ENCODE results near the gene VWA2.

VWA2 gene

DNA sequence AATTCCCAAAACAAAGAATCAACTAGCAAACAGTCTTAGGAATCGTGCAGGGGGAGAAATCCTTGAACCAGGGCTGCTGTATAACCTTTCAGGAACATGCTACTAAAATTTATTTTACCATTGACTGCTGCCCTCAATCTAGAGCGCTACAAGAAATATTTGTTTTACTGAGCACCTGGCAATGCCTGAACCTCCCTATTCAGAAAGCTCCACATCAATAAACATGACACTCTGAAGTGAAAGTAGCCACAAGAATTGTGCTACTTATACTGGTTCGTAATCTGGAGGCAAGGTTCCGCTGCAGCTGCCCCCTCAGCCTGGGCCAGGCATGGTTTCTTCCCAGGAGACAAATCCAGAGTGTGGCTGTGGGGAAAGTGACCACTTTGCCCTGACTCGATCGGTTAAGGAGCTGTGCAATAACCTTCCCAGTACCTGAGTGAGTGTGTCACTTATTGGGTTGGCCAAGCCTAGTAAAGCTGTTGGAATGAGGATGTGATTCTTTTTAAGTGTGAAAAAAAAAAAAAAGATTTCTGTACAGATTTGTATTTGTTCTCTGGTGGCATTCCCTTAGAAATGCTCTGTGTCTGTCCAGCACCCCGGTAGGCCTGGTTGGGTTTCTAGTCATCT is 7.7 kb downstream of the VWA2 start:
- DNase-seq (ENCODE audit: low read depth in 3 of 3), result no peak

DNA sequence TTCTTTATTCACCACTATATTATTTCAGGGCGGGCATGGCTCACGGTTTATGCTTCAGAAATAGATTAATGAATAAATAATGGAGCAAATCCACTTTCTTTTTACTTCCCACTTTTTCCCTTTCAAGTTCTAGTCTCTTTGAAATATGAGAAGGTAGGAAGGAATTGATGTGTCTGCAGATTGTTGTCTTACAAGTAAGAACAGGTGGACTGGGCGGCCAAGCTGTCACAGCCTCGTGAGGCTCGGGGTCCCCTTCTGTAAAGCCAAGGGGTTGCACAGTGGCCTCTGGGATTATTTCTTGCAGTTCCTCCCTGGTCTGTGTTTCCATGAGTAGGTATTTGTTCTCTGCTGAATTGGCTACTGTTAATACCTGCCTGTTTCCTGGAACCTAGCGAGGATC is 11.2 kb downstream of the VWA2 start:
- DNase-seq (ENCODE audit: low read depth in 3 of 3), result no peak

DNA sequence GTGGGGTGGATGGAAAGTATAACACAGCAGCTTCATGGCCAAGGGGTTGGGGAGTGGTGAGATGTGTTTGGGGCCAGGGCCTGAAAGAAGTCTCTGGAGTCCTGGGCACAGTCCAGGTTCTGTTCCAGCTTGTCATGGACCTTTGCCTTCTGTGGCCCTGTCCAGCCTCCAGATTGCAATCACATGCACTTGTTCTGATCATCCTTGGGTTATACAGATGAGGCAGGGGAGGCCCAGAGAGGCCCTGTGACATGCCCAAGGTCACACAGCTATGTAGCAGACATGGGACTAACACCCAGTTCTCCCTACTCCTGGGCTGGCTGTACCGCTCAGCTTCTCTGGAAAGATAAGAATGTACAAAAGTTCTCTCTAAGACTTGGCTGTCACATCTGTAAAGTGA is 11.7 kb downstream of the VWA2 start:
- no peak for DNase-seq (ENCODE audit: low read depth in 3 of 3)

DNA sequence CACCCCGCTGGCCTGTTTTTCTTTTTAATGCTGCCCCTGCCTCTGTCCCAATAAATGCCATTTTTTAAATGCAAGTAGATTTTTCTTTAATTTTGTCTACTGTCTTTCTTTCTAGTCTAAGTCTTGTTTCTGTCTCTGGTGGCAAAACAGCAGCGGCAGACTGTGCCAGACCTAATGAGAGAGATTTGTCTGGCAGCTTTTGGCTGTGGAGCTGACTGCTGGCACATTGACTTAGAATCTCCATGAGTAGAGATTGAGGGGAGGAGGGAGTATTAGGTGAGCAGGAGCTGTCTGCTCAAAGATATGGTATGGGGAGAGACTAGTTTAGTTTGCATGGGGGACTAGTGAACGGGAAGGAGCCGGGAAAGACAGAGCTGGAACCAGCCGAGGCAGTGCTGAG is 13.0 kb downstream of the VWA2 start:
- no peak for DNase-seq (ENCODE audit: low read depth in 3 of 3)

DNA sequence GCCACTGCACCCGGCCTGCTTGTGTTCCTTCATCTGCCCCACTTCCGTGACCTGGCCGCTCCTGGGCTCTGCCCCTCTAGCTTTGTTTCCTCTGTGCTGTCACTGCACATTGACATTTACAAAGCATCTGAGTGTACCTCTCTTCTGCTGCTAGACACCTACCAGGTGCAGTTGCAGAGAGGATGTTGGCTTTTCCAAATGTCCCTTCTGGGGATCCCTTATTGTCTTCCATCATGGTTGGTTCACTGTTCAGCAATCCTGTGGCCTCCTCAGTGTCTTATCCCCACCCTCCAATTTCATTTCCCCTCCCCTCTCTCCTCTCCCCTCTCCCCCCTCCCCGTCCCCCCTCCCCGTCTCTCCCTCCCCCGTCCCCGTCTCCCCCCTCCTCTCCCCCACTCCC is 13.8 kb downstream of the VWA2 start:
- DNase-seq (ENCODE audit: low read depth in 3 of 3), result no peak

DNA sequence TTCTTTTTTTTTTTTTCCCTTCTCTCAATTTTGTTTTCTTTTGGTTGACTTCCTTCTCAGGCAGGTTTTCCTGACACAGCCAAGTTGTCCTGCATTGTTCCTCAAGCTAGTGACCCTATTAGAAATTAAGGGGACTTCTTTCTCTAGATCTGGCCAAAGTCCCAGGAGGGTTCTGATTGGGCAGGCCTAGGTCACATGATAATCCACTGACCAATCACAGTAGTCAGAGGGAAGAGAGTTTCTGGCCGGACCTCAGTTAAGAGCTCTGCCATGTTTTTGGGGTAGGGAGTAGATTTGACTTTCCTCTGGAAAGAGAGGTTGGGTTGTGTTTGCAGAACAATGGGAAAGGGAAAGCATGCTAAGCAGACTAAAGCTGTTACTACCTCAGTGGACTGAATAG is 16.2 kb downstream of the VWA2 start:
- no peak for DNase-seq (ENCODE audit: low read depth in 3 of 3)

DNA sequence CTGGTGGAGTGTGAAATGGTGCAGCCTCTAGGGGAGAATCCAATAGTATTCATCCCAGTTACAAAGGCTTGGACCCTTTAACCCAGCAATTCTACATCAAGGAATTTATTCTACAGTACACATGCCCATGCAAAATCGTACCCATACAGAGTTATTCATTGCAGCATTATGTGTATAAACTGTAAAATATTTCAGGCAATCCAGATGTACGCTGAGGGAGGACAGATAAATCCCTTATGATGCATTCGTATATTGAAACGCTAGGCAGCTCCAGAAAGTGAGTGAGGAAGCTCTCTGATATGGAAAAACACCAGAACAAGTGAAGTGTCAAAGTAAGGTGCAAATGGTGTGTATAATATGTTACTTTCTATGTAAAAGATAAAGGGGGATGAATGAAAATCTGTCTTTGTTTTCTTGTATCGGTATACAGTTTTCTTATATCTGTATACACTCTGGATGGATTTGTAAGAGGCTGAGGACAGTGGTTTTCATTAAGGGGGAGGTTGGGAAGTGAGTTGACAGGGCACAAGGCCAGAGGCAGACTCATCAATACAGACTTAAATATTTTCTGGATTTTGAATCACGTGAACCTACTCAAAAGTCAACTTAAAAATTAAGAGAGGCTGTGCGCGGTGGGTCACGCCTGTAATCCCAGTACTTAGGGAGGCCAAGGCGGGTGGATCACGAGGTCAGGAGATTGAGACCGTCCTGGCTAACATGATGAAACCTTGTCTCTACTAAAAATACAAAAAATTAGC is 17.1 kb downstream of the VWA2 start:
- DNase-seq (ENCODE audit: low read depth in 3 of 3), result no peak

DNA sequence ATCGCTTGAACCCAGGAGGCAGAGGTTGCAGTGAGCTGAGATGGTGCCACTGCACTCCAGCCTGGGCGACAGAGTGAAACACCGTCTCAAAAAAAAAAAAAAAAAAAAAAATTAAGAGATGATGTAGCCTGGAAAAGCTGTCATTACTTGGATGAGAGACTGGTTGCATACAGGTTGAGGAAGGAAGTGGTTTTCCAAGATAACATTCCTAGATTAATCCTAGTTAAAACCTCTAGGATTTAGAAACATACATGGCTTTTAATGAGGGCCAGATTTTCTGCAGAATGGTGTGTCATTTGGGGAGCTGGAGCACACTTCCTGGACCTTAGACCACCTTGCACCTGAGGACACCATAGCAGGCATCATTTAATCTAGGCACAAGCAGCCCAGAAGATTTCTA is 17.8 kb downstream of the VWA2 start:
- DNase-seq (ENCODE audit: low read depth in 3 of 3), result no peak

DNA sequence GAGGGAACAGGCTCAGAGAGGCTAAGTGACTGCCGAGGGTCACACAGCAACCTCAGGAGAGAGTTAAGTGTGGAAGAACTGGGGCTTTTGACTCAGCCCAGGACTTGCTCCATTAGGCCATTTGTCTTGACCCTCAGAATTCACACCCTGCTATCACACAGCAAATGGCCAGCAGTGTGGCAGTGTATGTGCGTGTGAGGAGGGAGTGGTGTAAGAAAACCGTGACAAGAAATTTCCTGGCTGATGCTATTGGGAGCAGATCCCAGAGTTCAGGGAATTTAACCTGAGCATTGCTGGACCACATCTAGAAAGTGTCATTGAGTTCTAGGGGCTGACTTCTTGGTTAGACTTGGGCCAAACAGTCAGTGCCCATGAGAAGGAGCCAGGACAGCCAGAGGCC is 18.4 kb downstream of the VWA2 start:
- DNase-seq (ENCODE audit: low read depth in 3 of 3), result no peak

DNA sequence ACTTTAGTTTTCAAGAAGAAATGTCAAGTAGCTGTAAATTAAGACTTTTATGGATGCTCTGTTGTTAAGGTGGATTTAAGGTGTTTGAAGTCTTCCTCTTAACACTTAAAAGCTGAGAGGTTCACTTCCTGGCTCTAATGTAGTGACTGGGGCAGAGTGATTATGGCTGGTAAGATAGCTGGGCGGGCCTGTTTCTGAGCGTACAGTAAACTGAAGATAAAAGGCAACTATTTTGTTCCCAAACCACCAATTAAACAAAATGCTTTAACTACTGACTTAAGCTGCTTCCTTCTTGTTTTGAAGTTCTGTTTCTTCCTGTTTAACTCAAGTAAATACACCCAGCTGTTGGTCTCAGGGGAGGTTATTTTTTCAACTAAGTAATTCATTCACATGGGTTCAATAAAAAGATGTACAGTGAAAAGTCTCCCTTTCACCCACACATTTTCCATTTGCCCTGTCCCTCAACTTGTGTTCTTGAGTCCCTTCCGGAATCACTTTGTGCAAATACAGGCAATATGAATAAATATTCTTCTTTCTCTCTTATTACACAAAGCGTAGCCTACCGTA is 19.3 kb downstream of the VWA2 start:
- DNase-seq (ENCODE audit: low read depth in 3 of 3), result no peak

DNA sequence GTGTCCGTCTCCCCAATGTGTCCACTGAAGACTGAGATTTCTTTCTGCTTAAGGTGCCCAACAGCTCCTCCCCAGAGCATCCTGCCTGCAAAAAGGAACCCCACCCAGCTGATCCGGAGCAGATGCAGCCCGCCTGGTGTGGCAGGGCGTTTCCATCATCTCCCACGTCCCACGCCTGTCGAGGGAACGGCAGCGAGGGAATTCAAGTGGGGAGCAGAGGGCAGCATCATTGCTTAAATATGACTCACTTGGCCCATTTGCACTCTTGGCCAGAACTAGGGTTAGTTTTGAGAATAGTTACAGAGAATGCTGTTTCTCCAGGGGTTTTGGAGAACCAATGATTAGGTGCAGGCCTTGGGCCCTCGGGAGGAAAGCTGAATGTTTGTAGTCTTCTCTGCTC is 20.8 kb downstream of the VWA2 start:
- DNase-seq (ENCODE audit: low read depth in 3 of 3), result no peak

DNA sequence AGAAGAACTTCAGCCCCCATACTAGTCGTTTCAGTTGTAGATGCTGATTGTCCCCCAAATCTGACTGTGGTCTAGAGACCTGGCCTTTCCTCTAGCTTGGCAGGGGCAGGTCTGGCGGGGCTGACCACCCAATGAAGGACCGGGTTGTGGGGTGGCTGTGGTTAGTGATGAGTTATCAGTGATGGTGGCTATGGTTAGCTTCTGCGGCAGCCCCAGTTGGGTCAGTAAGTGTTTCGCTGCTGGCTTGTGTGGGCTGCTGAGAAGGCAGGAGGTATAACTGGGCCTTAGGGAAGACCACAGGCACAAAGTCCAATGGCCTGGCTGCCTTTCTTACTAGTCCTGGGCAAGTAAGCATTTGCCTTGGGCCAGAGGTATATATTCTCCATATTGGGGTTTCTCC is 21.3 kb downstream of the VWA2 start:
- no peak for DNase-seq (ENCODE audit: low read depth in 3 of 3)

DNA sequence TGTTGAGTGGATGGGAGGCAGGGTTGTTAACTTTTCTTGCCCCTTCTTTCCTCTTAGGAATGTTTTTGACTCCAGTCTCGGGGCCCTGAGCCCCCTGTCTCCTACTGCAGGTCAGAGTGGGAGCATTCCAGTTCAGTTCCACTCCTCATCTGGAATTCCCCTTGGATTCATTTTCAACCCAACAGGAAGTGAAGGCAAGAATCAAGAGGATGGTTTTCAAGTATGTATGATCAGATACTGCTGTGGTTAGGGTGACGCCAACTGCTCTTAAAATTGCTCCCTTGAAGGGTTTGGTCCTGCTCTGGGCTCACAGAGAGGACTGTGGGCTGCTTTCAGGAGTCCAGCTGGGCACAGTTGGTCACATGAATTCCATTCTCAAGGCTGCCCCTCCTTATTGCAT is 22.0 kb downstream of the VWA2 start:
- DNase-seq (ENCODE audit: low read depth in 3 of 3), result no peak

DNA sequence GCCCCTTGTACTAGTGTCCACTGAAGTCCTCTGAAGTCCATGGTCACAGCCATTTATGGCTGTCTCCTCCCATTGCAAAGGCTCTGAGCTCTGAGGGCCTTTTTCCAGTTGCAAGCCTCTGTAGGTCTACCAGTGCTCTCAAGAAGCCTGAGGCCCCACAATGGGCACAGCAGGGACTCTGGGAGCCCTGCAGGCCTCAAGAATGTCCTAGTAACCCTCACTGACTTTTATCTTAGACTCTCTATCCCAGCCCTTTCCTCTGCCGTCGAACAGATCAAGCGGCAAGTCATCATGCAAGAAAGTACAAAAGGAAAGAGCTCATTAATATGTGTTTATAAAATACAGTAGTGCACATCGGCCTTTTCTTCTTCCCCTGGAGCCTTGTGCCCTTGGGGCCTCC is 23.4 kb downstream of the VWA2 start:
- no peak for DNase-seq (ENCODE audit: low read depth in 3 of 3)

DNA sequence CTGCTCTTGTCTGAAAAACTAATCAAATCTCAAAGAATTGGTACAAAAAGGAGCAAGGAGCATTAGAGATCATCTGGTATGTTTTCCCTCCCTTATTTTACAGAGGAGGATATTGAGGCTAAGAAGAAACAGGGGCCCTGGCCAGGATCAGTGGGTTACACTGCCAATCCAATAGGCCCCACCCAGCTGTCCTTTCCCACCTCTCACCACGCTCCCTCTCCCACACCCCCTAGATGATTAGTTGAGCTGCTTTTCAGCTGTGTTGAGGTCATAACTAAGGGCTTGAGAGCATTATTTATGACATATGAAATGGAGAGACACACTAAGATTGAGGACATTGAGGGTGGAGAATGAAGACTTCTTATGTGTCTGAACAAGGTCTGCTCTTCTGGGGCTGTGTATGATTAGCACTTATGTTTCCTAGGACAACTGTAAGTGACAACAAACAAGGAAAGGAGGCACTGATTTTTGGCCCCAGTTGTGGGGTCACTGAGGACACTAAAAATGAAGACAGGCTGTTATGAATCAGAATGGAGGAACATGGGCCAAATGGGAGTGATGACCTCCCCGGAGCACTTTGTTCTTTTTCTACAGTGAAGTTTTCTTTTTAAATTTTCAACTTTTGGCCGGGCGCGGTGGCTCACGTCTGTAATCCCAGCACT is 26.5 kb downstream of the VWA2 start:
- DNase-seq (ENCODE audit: low read depth in 3 of 3), result no peak

DNA sequence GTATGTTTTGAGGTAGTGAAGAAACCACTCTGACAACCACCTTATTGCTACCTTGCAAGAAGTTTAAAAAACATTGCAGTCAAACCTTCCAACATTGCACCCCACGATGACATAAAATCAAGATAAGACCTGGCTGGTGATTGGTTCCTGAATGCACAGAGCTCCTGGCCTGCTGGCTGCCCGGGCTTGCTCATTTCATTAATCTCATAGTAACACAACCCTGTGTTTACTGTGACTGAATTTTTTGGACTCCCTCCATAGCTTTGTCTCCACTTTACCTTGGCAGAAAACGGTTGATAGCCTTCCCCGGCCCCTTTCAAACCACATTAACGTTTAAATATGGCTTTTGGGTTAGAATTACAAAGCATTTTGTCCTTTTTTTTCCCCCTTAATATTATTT is 27.5 kb downstream of the VWA2 start:
- no peak for DNase-seq (ENCODE audit: low read depth in 3 of 3)

DNA sequence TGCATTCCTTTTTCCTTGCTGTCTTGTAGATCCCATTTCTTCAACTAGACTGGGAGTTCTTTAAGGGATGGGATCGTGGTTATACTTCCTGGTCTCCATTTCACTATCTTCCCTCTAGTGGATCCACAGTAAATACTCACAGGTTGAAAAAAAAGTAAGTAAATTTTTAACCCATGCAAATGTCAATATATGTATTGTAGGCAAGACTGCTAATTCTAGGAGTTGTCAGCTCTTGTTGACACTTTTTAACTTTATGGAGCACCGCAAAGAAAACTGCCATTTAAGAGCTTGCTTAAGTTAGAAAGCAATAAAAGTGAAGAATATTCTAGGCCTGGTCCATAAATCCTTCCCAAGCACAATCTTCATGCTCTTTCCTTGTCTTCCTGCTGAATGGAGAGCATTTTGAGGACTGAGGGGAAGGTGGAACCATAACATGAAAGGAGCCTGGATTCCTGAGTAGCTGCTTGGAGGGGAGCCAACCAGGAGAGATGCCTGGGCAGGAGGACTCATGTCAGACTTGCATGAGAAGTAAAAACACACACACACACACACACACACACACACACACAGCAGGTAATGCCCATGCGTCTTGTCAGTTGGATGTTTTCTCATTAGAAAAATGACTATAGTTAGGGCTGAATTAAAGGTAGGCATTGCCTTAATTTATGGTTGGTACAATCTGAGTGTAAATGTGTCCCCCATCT is 32.2 kb downstream of the VWA2 start:
- no peak for DNase-seq (ENCODE audit: low read depth in 3 of 3)

DNA sequence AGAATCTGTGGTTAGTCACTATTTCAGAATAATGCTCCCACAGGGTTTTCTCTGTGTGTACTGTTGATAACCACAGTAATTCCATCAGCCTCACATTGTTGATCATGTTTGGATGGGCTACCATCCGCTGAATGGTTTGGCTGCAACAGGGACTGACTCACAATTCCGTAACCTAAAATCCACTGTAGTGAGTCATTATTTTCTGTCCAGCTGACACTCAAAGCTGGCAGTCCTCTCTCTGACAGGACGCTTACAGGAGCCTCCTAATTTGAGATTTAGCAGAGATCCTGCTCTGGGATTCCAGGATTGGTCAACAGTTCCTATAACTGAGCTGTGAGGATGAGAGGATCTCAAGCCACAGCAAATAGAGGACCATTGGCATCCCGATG is 32.7 kb downstream of the VWA2 start:
- DNase-seq (ENCODE audit: low read depth in 3 of 3), result no peak

DNA sequence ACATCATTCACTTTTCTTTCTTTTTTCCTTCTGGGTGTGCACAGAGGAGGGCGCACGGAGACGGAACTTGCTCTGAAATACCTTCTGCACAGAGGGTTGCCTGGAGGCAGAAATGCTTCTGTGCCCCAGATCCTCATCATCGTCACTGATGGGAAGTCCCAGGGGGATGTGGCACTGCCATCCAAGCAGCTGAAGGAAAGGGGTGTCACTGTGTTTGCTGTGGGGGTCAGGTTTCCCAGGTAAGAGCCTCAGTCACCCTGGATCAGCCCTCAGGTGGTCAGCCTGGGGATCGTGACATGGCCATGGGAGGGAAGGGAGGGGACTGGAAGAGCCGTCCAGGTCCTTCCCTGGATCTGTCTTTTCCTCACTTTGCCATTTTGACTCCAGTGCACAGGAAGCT is 33.6 kb downstream of the VWA2 start:
- DNase-seq (ENCODE audit: low read depth in 3 of 3), result no peak

DNA sequence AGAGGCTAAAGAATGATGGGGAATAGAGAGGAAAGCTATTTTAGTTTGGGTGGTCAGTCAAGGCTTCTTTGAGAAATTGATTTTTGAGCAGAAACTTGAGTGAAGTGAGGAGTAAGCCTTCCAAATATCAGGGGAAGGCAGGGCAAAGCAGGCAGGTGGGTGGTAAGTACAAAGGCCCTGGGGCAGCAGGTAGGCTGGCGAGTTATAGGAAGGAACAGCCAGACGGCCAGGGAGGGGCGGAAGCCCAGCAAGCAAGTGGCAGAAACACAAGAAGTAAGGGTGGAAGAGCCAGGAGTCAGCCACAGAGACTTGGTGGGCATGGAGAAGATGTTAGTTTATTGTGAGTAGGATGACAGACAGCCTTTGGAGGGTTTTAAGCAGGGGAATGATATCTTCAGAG is 34.9 kb downstream of the VWA2 start:
- DNase-seq (ENCODE audit: low read depth in 3 of 3), result no peak

DNA sequence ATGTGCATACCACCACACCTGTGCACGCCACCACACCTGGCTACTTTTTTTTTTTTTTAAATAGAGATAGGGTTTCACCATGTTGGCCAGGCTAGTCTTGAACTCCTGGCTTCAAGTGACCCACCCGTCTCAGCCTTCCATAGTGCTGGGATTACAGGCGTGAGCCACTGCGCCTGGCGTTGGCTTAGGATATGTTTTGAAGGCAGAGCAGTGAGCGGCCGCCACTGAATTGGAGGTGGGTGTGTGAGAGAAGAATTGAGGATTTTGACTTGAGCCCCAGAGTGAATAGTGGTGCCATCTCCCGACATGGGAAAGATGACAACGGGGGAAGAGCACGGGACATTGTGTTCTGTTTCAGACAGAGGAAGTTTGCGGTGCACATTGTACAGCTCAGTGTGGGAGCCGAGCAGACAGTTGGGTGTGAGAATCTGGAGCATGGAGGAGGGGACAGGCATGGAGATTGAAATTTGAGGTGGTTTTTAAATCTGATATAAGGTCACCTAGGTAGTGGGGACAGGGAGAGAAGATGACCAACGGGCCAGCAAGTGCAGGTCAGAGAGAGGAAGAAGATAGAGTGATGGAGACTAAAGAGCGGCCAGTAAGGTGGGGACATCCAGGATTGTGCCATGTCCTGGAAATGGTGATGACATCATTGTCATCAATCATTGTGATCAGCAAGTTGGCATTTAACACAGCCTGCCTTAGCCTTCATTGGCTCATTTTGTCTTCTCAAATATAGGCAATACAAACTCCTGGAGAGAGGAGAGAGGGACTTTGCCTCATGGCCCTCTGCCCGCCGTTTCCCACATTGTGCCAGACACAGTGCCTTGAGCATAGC is 35.8 kb downstream of the VWA2 start:
- no peak for DNase-seq (ENCODE audit: low read depth in 3 of 3)

DNA sequence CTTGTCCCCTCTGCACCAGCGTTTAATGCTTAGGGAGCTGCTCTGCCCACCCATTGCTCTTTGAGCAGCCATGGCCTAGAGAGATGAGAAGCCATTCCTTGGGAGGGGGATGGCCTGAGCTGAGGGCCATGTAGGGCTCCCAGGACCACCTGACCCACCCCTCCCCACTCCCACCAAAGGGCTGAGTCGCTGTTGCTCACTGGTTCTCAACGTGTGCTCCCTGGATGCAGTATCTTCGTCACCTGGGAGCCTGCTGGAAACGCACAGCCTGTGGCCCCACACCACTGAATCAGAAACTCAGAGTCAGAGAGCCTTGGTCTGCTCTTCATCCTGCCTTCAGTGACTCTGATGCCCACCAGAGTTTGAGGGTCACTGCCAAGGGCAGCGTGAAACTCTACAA is 37.0 kb downstream of the VWA2 start:
- no peak for DNase-seq (ENCODE audit: low read depth in 3 of 3)
